KOPT-K1 (cell line): ENCODE data around the gene EPHB2.

Experiments
- H3K27ac ChIP-seq: fragments of 200-600 bp; sonication (generic); 2 replicates; pipeline ENCODE4 v1.5.1; 2016; ENCODE audit warnings: antibody characterized with exemption, mild to moderate bottlenecking, low read depth, low read length; ENCODE audit not compliant: poor library complexity, severe bottlenecking
- H3K36me3 ChIP-seq: fragments of 200-600 bp; sonication (generic); 2 replicates; pipeline ENCODE4 v1.5.1; 2017; ENCODE audit warnings: antibody characterized with exemption, mild to moderate bottlenecking, low read length, moderate library complexity; ENCODE audit not compliant: insufficient read depth
- H3K9me3 ChIP-seq: fragments of 200-600 bp; sonication (generic); 2 replicates; pipeline ENCODE4 v1.5.1; 2017; ENCODE audit warnings: antibody characterized with exemption, low read length, mild to moderate bottlenecking; ENCODE audit not compliant: insufficient read depth, poor library complexity, severe bottlenecking

EPHB2 gene

DNA sequence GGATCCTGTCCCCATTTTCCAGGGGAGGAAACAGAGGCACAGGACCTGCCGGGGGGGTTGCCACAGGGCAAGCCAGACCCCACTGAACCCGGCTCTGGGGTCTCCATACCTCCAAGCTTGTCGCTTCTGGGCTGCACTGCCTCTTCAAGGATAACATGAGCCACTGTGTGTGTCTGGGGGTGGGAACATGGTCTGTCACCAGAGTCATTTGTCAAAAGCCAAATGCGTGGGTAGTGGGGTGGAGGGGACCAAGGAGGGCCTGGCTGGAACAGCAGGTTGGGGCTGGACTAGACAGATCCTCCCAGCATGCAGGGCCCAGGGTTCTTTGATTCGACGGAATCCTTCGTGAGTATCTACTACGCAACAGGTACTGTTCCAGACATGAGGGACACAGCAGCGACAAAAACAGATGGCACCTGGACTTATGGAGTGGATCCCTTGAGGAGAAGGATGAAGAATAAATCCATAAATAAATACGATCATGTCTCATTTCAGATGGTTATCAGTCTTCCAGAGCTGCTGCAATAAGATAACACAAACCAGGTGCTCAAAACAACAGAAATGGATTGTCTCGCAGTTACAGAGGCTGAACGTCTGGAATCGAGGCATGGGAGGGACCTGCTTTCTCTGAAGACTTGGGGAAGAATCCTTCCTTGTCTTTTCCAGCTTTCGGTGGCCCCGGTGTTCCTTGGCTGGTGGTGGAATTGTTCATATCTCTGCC, 28.9 kb upstream of the EPHB2 start:
- Histone ChIP-seq H3K27ac (no peak overlapping the region), H3K36me3 (no peaks in the 10 kb centered on the region), H3K9me3 (no peaks in the 10 kb centered on the region)

DNA sequence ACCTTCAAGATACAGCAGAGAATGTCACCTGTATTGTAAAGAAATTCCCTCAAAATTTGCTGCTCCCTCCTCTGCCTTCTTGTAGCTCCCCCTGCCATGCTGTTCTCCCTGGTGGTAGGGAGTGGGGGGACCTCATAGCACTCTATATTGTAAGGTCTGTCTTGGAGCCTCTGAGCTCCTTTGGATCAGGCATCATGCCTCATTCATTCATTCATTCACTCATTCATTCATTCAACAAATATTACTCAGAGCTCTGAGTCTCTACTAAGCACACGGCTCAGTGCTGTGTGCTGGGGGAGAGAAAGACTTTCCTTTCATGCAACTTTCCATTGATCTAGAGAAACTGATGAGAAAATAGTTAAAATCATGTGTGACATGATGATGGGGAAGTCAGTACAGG, 27.1 kb upstream of the EPHB2 start:
- H3K36me3 ChIP-seq: no peaks in the 10 kb centered on the region
- H3K9me3 ChIP-seq: no peaks in the 10 kb centered on the region
- H3K27ac ChIP-seq: no peak overlapping the region

DNA sequence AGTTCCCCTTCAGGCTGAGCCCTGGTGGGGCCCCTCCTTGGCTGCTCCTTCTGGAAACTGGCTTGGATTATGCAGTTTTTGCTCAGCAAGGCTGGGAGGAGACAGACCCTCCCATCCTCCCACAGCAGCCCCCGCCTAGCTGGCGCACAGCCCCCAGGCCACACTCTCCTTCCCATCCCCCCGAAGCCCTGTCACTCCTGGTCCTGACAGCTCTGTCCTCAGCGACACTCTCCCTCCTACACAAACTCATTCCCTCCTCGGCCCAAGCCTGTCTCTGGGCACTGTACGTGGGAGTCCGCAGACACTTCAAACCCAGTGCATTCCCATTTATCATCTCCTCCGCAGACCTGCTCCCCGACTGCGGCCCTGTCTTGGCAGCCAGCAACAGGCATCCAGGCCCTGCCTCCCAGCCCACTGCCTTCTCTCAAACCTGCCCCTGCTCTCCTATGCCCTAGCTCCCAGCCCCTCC, 25.0 kb upstream of the EPHB2 start:
- no peaks in the 10 kb centered on the region for H3K36me3 ChIP-seq
- H3K27ac ChIP-seq: no peak overlapping the region
- no peaks in the 10 kb centered on the region for H3K9me3 ChIP-seq

DNA sequence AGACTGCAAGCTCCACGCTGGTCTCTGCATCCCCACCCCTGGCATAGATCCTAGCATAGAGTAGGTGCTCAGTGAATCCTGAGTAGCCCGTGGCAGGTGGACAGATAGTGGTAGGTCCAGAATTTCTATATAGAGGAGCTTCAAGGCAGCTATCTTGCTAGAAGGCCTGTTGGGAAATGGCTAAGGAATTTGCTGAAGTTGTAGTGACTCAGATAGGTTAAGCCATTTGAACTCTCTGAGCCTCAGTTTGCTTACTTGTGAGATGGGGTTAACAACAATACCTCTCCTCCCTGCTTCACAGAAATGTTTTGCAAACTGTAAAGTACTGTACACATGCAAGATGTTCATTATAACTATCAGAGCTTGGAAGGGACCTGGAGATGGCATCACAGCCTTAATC, 23.4 kb upstream of the EPHB2 start:
- H3K27ac ChIP-seq: no peak overlapping the region
- no peaks in the 10 kb centered on the region for H3K36me3 ChIP-seq
- H3K9me3 ChIP-seq: no peaks in the 10 kb centered on the region

DNA sequence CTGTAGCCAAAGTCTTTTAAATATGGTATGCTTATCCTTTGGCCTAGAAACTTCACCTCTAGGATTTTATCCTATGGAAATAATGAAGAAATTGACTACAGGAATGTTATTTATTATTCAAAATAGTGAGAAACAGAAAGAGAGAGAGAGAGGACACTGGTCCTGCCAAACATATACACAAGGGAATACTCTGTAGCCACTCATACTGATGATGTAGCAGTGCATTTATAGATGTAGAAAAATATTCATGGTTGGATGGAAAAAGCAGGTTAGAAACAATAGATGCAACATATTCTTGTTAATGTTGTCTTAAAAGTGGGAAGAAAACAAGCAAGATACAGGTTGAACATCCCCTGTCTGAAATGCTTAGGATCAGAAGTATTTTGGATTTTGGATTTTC, 22.2 kb upstream of the EPHB2 start:
- Histone ChIP-seq H3K27ac (no peak overlapping the region), H3K9me3 (no peaks in the 10 kb centered on the region)

DNA sequence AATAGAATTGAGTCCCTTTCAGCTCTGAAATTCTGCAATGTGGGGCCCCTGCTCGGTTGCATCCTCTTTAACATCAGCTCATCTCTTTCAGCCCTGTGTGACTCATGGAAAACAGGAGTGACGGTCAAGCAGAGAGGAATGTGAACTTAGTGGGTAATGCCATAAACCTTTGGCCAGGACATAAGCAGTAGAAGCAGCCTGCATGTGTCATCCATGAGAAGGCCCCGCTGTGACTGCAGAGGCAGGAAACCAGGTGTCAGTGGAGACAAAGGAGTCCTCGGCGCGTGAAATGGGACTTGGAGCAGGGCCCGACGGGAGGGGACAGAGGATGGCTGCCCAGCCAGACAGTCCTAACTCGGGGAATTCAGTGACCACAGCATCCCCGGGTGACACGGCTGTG, 21.1 kb upstream of the EPHB2 start:
- Histone ChIP-seq H3K27ac (no peak overlapping the region), H3K36me3 (no peaks in the 10 kb centered on the region), H3K9me3 (no peaks in the 10 kb centered on the region)

More for the DNA sequence above, 22.2 kb upstream of the EPHB2 start:
- H3K36me3 ChIP-seq: no peaks in the 10 kb centered on the region

DNA sequence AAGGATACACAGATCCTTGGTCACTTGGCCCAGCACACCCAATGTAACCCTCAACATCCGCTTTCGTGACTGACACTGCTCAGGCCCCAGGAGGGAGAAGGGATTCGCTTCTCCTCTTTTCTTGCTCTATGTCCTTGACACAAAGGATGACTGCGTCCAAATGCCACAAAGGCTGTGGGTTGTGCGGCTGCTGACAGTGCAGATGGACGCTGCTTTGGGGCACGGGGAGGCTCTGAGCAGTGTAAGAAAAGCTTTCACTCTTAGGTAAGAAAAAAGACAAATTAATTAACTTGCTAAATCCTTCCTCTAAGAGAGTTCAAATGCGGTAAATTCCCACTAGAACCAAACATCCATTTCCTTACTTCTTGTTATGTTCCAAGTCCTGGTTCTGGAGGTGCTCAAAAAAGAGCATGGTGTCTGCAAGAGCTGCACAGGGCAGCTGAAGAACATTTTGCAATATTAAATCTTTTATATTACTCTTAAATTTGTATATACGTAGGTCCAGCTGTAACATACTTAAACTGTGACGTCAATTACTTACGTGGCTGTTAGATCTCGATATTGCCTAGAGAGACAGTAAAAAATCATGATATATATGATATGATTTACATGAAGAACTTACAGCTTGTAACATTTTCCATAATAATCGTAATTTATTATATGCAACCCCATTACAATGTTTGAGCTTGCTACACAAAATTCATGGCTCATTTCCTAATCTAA, 19.4 kb upstream of the EPHB2 start:
- no peaks in the 10 kb centered on the region for H3K9me3 ChIP-seq
- no peak overlapping the region for H3K27ac ChIP-seq
- H3K36me3 ChIP-seq: no peaks in the 10 kb centered on the region

DNA sequence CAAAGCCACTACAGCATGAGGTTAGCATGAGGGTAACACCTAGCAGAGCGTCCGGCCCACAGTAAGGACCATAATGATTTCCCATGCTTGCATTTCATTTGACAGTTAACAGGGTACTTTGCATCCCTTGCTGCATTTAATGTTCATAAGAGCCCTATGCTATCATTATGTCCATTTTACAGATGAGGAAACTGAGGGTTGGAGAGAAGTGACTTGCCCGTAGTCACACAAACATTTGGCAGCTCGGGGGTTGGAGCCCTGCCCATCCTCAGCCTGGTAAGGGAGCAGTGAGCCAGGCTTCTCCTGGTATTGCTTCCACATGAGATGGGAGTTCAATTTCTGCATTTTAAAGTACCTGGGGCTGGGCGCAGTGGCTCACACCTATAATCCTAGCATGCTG, 16.5 kb upstream of the EPHB2 start:
- no peaks in the 10 kb centered on the region for H3K9me3 ChIP-seq
- no peak overlapping the region for H3K27ac ChIP-seq
- H3K36me3 ChIP-seq: no peaks in the 10 kb centered on the region

DNA sequence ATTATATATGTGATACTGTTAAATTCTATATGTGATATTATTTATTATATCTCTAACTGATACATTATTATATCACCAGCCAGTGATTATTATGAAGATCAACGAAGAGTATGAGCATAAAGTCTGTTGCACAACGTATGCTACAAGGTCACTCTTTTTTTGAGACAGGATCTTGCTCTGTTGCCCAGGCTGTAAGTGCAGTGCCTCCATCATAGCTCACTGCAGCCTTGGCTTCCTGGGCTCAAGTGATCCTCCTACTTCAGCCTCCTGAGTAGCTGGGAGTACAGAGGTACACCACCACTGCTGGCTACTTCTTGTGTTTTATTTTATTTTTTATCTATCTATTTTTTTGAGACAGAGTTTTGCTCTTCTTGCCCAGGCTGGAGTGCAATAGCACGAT, 14.0 kb upstream of the EPHB2 start:
- Histone ChIP-seq H3K27ac (no peak overlapping the region), H3K9me3 (no peaks in the 10 kb centered on the region), H3K36me3 (no peaks in the 10 kb centered on the region)

DNA sequence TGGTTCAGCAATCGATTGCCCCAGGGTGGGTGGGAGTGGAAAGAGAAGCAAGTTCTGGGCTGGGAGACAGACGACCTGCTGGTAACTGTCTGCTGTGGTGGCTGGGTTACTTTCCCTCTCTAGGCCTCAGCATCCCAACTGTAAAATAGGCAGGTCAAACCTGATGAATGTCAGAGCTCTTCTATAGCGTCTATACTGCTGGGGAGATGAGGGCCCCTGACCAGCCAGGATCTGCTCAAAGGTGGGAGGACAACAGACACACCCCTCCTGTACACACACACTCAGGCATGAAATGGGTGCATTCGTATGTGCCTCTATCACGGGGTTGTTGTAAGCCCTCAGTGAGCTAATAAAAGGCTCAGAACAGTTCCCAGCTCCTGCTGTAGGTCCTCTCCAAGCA, 12.7 kb upstream of the EPHB2 start:
- H3K36me3 ChIP-seq: no peaks in the 10 kb centered on the region
- no peaks in the 10 kb centered on the region for H3K9me3 ChIP-seq
- H3K27ac ChIP-seq: no peak overlapping the region

DNA sequence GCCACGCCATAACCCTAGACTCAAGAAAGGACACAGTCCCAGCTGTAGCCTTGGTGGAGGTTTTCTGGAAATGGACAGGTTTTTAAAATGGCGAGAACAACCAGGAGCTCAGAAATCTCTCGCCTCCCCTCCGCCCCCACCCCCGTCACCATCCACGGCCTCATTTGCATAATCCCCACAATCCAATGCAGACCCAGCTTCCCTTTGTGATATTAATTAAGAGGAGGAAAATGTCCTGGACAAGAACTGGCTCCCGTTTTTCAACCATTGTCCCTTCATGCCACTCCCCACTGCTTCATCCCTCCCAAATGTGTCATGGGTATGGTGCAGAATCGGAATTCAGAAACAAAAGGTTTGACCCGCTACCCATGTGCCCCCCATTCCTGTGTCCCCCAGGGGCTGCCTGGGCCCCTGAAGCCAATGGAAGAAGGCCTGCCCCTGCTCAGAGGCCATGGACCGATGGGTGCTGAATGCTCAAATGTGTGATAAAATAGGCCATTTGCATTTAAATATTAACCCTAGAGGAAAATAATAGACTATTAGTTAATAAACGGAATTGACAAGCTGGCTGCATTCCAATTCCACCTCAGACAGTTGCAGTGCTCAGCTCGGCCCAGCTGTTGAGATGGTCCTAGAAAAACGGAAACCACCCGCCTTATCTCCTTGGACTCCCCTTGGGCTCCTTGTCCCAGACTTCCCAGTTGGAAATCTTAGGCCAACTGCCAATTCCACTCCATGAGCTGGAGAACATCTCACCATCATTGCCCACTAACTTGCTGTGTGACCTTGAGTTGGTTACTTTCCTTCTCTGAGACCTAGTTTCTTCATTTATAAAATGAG, 10.7 kb upstream of the EPHB2 start:
- Histone ChIP-seq H3K27ac (no peak overlapping the region), H3K36me3 (no peaks in the 10 kb centered on the region)

DNA sequence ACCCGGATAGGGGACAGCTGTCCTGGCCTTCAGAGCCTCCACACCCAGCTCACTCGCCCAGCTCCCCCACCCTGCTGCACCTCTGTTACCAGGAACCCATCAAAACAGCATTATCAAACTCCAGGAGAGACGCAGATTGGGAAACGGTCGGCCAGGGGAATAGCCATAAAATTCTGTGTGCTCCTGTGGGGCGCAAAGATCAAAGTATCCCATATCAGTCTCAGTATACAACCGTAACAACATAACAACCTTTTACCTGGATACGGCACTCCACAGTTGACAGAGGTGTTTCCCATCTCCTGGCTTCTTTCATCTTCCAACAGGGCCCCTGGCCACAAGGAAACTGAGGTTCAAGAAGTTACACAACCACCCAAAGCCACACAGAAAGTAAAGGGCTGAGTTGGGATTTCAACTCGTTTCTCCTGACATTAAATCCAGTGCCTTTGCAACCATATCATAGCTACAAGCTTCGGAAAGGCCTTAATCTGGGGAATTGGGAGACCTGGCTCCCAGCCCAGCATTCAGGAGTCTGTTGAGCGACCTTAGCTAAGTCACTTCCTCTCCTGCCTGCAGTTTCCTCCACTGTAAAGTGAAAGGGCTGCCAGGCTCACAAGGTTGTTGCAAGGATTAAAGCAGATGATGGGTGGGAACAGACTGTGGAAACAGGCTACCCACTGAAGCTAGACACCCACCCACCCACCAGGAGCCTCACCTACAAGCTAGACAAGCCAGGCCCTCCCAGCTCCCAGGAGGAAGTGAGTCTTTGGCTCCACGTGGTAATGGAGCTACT, 8.1 kb upstream of the EPHB2 start:
- no peaks in the 10 kb centered on the region for H3K9me3 ChIP-seq
- no peak overlapping the region for H3K27ac ChIP-seq
- H3K36me3 ChIP-seq: no peaks in the 10 kb centered on the region

More for the DNA sequence above, 10.7 kb upstream of the EPHB2 start:
- H3K9me3 ChIP-seq: no peaks in the 10 kb centered on the region

DNA sequence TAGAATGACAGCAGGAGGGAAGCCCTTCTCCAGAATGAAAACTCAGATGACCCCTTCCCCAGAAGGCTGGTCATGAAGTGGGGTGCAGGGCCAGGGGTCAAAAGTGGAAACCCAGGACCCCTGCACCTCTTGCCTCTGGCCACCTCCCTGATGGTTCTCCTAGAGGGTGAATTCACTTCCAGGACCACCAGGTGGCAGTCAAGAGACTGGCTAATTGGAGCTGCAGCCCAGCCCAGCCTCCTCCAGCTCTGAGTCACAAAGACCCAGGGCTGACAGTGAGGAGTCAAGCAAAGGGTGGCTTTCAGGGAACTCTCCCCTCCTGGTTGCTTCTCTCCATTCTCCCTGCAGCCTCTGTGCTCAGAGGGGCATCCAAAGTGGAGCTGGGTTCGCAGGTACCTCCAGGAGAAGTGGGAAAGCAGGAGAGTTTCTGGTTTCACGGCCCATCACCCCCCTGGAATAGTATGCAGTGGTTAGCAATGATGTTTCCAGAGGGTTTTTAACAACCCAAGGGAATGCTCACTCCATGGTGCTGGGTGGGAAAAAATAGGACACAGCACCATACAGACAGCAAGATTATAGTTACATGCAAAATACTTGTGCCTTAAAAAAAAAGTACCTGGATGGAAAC, 6.1 kb upstream of the EPHB2 start:
- H3K9me3 ChIP-seq: no peaks in the 10 kb centered on the region
- H3K27ac ChIP-seq: no peak overlapping the region
- no peaks in the 10 kb centered on the region for H3K36me3 ChIP-seq

DNA sequence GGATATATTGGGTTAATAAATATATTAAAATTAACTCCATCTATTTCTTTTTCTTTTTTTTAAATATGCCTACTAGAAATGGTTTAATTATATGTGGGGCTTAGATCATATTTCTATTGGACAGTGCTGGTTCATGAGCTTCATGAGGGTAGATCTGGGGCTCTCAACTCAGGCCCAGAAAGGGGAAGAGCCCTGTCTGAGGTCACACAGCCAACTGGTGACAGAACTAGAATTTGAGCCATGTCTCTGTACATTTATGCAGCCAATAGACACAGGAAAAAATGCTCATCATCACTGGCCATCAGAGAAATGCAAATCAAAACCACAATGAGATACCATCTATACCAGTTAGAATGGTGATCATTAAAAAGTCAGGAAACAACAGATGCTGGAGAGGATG, 5.1 kb upstream of the EPHB2 start:
- H3K9me3 ChIP-seq: no peaks in the 10 kb centered on the region
- no peaks in the 10 kb centered on the region for H3K36me3 ChIP-seq
- H3K27ac ChIP-seq: no peak overlapping the region
